Fibroblast of lung (primary cell): ENCODE results near the gene CFAP61.
A peak's percentile ranks its signal among the peaks of the same experiment; 100 is the strongest.

Source experiments
- EZH2 ChIP-seq: IDR thresholded peaks from 2 replicates; pipeline ENCODE4 v1.5.1; 2012; ENCODE audit warnings: low read length, control low read depth, mild to moderate bottlenecking; ENCODE audit errors: missing control alignments
- TF ChIP-seq, protein P1 (sequence below), 2 donors: IDR thresholded peaks in 1 of 2; conservative IDR thresholded peaks in 1 of 2; 1 replicate in 1 of 2; 2 replicates in 1 of 2; pipeline ENCODE4 v1.5.1; 2011 to 2012; ENCODE audit warnings: low read length in 2 of 2, control low read depth in 1 of 2, inconsistent platforms in 1 of 2, low read depth in 1 of 2, mild to moderate bottlenecking in 1 of 2

DNA sequence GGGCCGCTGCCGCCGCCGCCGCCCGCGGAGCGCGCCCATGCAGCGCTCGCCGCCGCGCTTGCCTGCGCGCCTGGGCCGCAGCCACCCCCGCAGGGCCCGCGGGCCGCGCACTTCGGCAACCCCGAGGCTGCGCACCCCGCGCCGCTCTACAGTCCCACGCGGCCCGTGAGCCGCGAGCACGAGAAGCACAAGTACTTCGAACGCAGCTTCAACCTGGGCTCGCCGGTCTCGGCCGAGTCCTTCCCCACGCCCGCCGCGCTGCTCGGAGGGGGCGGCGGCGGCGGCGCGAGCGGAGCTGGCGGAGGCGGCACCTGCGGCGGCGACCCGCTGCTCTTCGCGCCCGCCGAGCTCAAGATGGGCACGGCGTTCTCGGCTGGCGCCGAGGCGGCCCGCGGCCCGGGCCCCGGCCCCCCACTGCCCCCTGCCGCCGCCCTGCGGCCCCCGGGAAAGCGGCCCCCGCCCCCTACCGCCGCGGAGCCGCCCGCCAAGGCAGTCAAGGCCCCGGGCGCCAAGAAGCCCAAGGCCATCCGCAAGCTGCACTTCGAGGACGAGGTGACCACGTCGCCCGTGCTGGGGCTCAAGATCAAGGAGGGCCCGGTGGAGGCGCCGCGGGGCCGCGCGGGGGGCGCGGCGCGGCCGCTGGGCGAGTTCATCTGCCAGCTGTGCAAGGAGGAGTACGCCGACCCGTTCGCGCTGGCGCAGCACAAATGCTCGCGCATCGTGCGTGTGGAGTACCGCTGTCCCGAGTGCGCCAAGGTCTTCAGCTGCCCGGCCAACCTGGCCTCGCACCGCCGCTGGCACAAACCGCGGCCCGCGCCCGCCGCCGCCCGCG, 316.3 kb downstream of the CFAP61 start:
- TF ChIP-seq, protein P1, sequence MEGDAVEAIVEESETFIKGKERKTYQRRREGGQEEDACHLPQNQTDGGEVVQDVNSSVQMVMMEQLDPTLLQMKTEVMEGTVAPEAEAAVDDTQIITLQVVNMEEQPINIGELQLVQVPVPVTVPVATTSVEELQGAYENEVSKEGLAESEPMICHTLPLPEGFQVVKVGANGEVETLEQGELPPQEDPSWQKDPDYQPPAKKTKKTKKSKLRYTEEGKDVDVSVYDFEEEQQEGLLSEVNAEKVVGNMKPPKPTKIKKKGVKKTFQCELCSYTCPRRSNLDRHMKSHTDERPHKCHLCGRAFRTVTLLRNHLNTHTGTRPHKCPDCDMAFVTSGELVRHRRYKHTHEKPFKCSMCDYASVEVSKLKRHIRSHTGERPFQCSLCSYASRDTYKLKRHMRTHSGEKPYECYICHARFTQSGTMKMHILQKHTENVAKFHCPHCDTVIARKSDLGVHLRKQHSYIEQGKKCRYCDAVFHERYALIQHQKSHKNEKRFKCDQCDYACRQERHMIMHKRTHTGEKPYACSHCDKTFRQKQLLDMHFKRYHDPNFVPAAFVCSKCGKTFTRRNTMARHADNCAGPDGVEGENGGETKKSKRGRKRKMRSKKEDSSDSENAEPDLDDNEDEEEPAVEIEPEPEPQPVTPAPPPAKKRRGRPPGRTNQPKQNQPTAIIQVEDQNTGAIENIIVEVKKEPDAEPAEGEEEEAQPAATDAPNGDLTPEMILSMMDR (conservative IDR thresholded peaks at IDR 0.05 in 1 of 2, IDR thresholded peaks at IDR 0.05 in 1 of 2; ENCODE audit: low read depth in 1 of 2, low read length in 2 of 2) = no peak
- TF ChIP-seq EZH2 = peak; percentile 86
